NCI-H748 (cell line): ENCODE measurements around the gene EXOSC9.
"Not testable (repeated sequence)": the region's sequence is repeated elsewhere in the genome, so short reads cannot be mapped to it uniquely, and the experiment has no call there.

Experiments used
- DNase-seq: peaks from one replicate; lab custom pipeline; 2025; ENCODE audit not compliant: unreplicated experiment; lab: John Stamatoyannopoulos, UW

EXOSC9 gene

GRCh38 chr4:121800961-121801714 is at the start of gene EXOSC9:
TSS of gene EXOSC9 (plus strand) at chr4:121801323. CDS start at chr4:121801425, 102 bp downstream.
- peak; percentile 91 for DNase-seq

- not testable (repeated sequence) for DNase-seq
These were observed 49.0 kb upstream of the EXOSC9 start for GRCh38 chr4:121752142-121752541.

GRCh38 chr4:121758925-121759568 is 42.1 kb upstream of the EXOSC9 start:
- no peak for DNase-seq

- no peak for DNase-seq
These were observed 40.9 kb upstream of the EXOSC9 start for GRCh38 chr4:121760205-121760604.

- DNase-seq: no peak
These were observed 36.8 kb upstream of the EXOSC9 start for GRCh38 chr4:121764303-121764701.

- peak; percentile 12 for DNase-seq
These were observed 36.3 kb upstream of the EXOSC9 start, which contains the start of gene SMIM43 for GRCh38 chr4:121764702-121765367. TSS of gene SMIM43 (minus strand) at chr4:121765164. CDS start at chr4:121765105, 59 bp downstream.

GRCh38 chr4:121765368-121765705 is 35.8 kb upstream of the EXOSC9 start:
- no peak for DNase-seq

- peak; percentile 5 for DNase-seq
These were observed 35.1 kb upstream of the EXOSC9 start for GRCh38 chr4:121765971-121766538.

GRCh38 chr4:121767166-121767565 is 34.0 kb upstream of the EXOSC9 start:
- DNase-seq: no peak

GRCh38 chr4:121769341-121769740 is 31.8 kb upstream of the EXOSC9 start:
- no peak for DNase-seq

GRCh38 chr4:121771869-121772268 is 29.3 kb upstream of the EXOSC9 start:
- no peak for DNase-seq

GRCh38 chr4:121773883-121774282 is 27.2 kb upstream of the EXOSC9 start:
- no peak for DNase-seq

GRCh38 chr4:121776610-121777401 is 24.3 kb upstream of the EXOSC9 start:
- DNase-seq: no peak

- no peak for DNase-seq
These were observed 23.5 kb upstream of the EXOSC9 start for GRCh38 chr4:121777625-121778024.

- no peak for DNase-seq
These were observed 22.0 kb upstream of the EXOSC9 start for GRCh38 chr4:121778991-121779628.

- DNase-seq: no peak
These were observed 17.9 kb upstream of the EXOSC9 start for GRCh38 chr4:121783210-121783609.

- no peak for DNase-seq
These were observed 16.7 kb upstream of the EXOSC9 start for GRCh38 chr4:121784401-121784800.

- DNase-seq: no peak
These were observed 16.1 kb upstream of the EXOSC9 start for GRCh38 chr4:121784975-121785374.

GRCh38 chr4:121785479-121785878 is 15.6 kb upstream of the EXOSC9 start:
- no peak for DNase-seq

- DNase-seq: no peak
These were observed 14.9 kb upstream of the EXOSC9 start for GRCh38 chr4:121786221-121786620.
